Keratinocyte (primary cell): ENCODE data around the gene CBLB. TPM values are rescaled to one million over a fixed set of nuclear protein-coding genes. Genes with fewer than 3 reads are reported as not detected.

Experiments
- DNase-seq: peaks from one replicate; pipeline ENCODE4 v3.0.0-alpha.2; 2011; ENCODE audit warnings: low read depth, missing footprints, low spot score
- FAIRE-seq: peaks from 2 replicates; lab custom pipeline; 2011; peaks lifted over from hg19 to GRCh38; lab: Jason Lieb, UNC
- H2AFZ ChIP-seq: 2 replicates; pipeline ENCODE4 v1.6.0; 2012; ENCODE audit warnings: low read length, control low read depth, inconsistent platforms; ENCODE audit not compliant: control insufficient read depth
- H3K27ac ChIP-seq: 2 replicates; pipeline ENCODE4 v1.5.1; 2011; ENCODE audit warnings: low read length; ENCODE audit not compliant: control insufficient read depth, insufficient read depth
- H3K27me3 ChIP-seq: 3 replicates; pipeline ENCODE4 v1.6.0; 2011; ENCODE audit warnings: low read length; ENCODE audit not compliant: control insufficient read depth, insufficient read depth; ENCODE audit errors: extremely low read depth
- H3K36me3 ChIP-seq, 2 experiments: 2 replicates in 1 of 2; 3 replicates in 1 of 2; pipeline ENCODE4 v1.5.1; 2011; ENCODE audit warnings: low read length in 2 of 2, mild to moderate bottlenecking in 1 of 2; ENCODE audit not compliant: control insufficient read depth in 2 of 2, insufficient read depth in 2 of 2; ENCODE audit errors: extremely low read depth in 1 of 2
- H3K4me1 ChIP-seq: 3 replicates; pipeline ENCODE4 v1.5.1; 2011; ENCODE audit warnings: low read length; ENCODE audit not compliant: control insufficient read depth, insufficient read depth; ENCODE audit errors: extremely low read depth
- H3K4me2 ChIP-seq: 3 replicates; pipeline ENCODE4 v1.6.0; 2011; ENCODE audit warnings: low read depth, low read length; ENCODE audit not compliant: control insufficient read depth, insufficient read depth; ENCODE audit errors: extremely low read depth
- H3K4me3 ChIP-seq, 3 experiments: fragments of 200-600 bp in 1 of 3; sonication (generic) in 1 of 3; 2 replicates in 2 of 3; 3 replicates in 1 of 3; pipeline ENCODE4 v1.5.1; 2011 to 2016; ENCODE audit warnings: low read length in 3 of 3, mild to moderate bottlenecking in 3 of 3, control low read depth in 2 of 3, inconsistent platforms in 1 of 3, low read depth in 1 of 3, mixed read lengths in 1 of 3, mixed run types in 1 of 3, moderate library complexity in 1 of 3; ENCODE audit not compliant: control insufficient read depth in 2 of 3, insufficient read depth in 2 of 3; ENCODE audit errors: extremely low read depth in 1 of 3
- H3K79me2 ChIP-seq: 2 replicates; pipeline ENCODE4 v1.6.0; 2012; ENCODE audit warnings: low read length; ENCODE audit not compliant: control insufficient read depth, insufficient read depth
- H3K9ac ChIP-seq: 3 replicates; pipeline ENCODE4 v1.6.0; 2011; ENCODE audit warnings: low read length; ENCODE audit not compliant: control insufficient read depth, insufficient read depth; ENCODE audit errors: extremely low read depth
- H3K9me1 ChIP-seq: 3 replicates; pipeline ENCODE4 v1.6.0; 2011; ENCODE audit warnings: low read length; ENCODE audit not compliant: control insufficient read depth, insufficient read depth; ENCODE audit errors: extremely low read depth
- H3K9me3 ChIP-seq: 2 replicates; pipeline ENCODE4 v1.5.1; 2012; ENCODE audit warnings: low read depth, low read length; ENCODE audit not compliant: control insufficient read depth
- H4K20me1 ChIP-seq: 3 replicates; pipeline ENCODE4 v1.6.0; 2011; ENCODE audit warnings: low read length; ENCODE audit not compliant: control insufficient read depth, insufficient read depth; ENCODE audit errors: extremely low read depth
- EZH2 ChIP-seq: IDR thresholded peaks from one replicate; pipeline ENCODE4 v1.6.1; 2012; ENCODE audit warnings: inconsistent platforms, mild to moderate bottlenecking, low read length, moderate library complexity
- dilution Hi-C: fragments of 300-500 bp; cut with MboI; formaldehyde crosslinking; loops from one replicate; pipeline ENCODE4 v1.7.0; 2020; ENCODE audit warnings: low sequenced_read_pairs; ENCODE audit not compliant: extremely low pct_ligation_motif_present
- polyA plus RNA-seq, 5 experiments: library from polyadenylated mRNA; depleted of rRNA in 3 of 5; stranded (reverse) in 3 of 5; stranded (forward) in 1 of 5; unstranded in 1 of 5; fragments of >200 nt; gene quantifications; 1 replicate in 1 of 5; 2 replicates in 3 of 5; 3 replicates in 1 of 5; pipeline versions ENCODE4 v1.2.1 to v1.2.3, GENCODE V29; 2011 to 2012; ENCODE audit warnings: missing spikeins in 2 of 5, low read depth in 1 of 5, low replicate concordance in 1 of 5
- TF ChIP-seq, protein P1 (sequence below), 3 experiments: IDR thresholded peaks in 1 of 3; conservative IDR thresholded peaks in 1 of 3; optimal IDR thresholded peaks in 1 of 3; 2 replicates in 2 of 3; 3 replicates in 1 of 3; pipeline versions ENCODE3 to v1.5.1; 2011; ENCODE audit warnings: low read length in 3 of 3, mild to moderate bottlenecking in 3 of 3, moderate library complexity in 2 of 3, control low read depth in 1 of 3, inconsistent platforms in 1 of 3; ENCODE audit not compliant: insufficient read depth in 2 of 3; ENCODE audit errors: extremely low read depth in 1 of 3

The CBLB gene
- polyA plus RNA-seq, 1 donor (not counting 4 experiments of a cell fraction or from before 2014, with no cell fraction given): 13.6 TPM

DNA sequence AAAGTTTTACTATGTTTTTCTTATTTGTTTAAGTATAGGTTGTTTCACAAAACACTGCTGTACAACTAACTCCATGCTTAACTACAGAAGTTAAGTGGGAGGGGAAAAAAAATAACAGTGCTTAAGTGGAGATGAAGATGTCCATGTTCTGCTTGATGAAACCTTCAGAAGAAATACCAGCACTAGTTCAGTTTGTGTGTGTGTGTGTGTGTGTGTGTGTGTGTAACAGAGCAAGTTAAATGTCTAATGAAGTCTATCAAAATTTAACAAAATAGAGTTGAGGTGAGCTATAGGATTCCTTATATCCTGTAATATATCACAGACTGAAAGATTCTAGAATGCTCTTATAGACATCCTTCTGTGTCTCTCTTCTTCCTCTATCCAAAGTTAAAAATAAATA is 44.1 kb upstream of the CBLB start:
- Histone ChIP-seq H3K9me3 (no peaks in the 10 kb centered on the region), H4K20me1 (no peaks in the 10 kb centered on the region), H2AFZ (no peak overlapping the region), H3K9ac (no peak overlapping the region), H3K79me2 (no peaks in the 10 kb centered on the region), H3K27ac (no peak overlapping the region), H3K36me3 (no peaks in the 10 kb centered on the region), H3K4me1 (no peaks in the 10 kb centered on the region), H3K9me1 (no peaks in the 10 kb centered on the region), H3K4me2 (no peak overlapping the region), H3K27me3 (no peaks in the 10 kb centered on the region), H3K4me3 (no peak overlapping the region)
- dilution Hi-C loops: no loop called here
- TF ChIP-seq, protein P1, sequence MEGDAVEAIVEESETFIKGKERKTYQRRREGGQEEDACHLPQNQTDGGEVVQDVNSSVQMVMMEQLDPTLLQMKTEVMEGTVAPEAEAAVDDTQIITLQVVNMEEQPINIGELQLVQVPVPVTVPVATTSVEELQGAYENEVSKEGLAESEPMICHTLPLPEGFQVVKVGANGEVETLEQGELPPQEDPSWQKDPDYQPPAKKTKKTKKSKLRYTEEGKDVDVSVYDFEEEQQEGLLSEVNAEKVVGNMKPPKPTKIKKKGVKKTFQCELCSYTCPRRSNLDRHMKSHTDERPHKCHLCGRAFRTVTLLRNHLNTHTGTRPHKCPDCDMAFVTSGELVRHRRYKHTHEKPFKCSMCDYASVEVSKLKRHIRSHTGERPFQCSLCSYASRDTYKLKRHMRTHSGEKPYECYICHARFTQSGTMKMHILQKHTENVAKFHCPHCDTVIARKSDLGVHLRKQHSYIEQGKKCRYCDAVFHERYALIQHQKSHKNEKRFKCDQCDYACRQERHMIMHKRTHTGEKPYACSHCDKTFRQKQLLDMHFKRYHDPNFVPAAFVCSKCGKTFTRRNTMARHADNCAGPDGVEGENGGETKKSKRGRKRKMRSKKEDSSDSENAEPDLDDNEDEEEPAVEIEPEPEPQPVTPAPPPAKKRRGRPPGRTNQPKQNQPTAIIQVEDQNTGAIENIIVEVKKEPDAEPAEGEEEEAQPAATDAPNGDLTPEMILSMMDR (optimal IDR thresholded peaks at IDR 0.05 in 1 of 3, IDR thresholded peaks at IDR 0.05 in 1 of 3, conservative IDR thresholded peaks at IDR 0.05 in 1 of 3; ENCODE audit: extremely low read depth in 1 of 3, insufficient read depth in 2 of 3, low read length in 3 of 3): no peak
- TF ChIP-seq EZH2: no peak
- DNase-seq (no peak), FAIRE-seq (no peak)

- FAIRE-seq (no peak), DNase-seq (no peak)
- Histone ChIP-seq H3K9me1 (no peaks in the 10 kb centered on the region), H3K36me3 (no peaks in the 10 kb centered on the region), H3K4me3 (no peak overlapping the region), H3K4me1 (no peaks in the 10 kb centered on the region), H3K27ac (no peak overlapping the region), H2AFZ (no peak overlapping the region), H3K4me2 (no peak overlapping the region), H3K27me3 (no peaks in the 10 kb centered on the region), H3K9ac (no peak overlapping the region), H4K20me1 (no peaks in the 10 kb centered on the region), H3K9me3 (no peaks in the 10 kb centered on the region), H3K79me2 (no peaks in the 10 kb centered on the region)
- TF ChIP-seq, protein P1 (optimal IDR thresholded peaks at IDR 0.05 in 1 of 3, IDR thresholded peaks at IDR 0.05 in 1 of 3, conservative IDR thresholded peaks at IDR 0.05 in 1 of 3; ENCODE audit: extremely low read depth in 1 of 3, insufficient read depth in 2 of 3, low read length in 3 of 3): no peak
- no peak for TF ChIP-seq EZH2
- dilution Hi-C loops: no loop called here
Observed at GRCh38 chr3:105911496-105911895, 42.7 kb upstream of the CBLB start.
